ENCODE results near the gene SAMHD1. TPM values are rescaled to one million over a fixed set of nuclear protein-coding genes. Genes with fewer than 3 reads are reported as not detected.
"Not testable (repeated sequence)": the region's sequence is repeated elsewhere in the genome, so short reads cannot be mapped to it uniquely, and the experiment has no call there.

Gene SAMHD1
- total RNA-seq, 2 donors from 2014 or later = 275 to 286 TPM

DNA sequence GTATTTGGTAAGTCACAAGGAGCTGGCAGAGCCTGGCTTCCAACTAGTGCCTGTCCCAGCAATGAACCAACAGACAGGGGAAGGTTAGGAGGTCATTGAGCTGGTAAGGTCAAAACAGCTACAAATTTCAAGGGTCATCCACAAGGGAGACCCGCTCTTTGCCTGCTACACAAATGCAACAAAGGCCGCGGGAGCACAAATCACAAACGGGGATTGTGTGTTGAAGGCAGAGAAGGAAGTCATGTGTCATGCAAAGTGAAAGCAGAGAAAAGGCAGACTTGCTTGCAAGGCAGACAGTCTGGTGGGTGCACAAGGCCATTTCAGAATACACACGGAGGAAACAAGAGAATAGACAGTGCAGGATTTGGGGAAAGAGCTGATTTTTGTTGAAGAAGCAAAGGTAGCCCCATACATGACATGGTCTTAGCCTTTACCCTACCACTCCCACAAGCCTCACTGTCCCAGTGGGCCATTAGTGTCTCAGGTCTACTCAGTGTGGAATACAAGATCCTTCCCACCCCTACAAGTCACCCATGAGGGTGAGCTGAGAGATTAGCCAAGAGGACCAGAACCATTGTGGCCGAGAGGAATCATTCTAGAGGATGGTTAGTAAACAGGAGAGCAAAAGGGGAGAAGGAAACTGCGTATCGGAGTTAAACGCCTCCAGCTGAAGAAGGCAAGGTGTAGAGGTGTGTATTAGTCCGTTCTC lies 18.1 kb upstream of the SAMHD1 start:
- Mint-ChIP-seq H3K4me1 (peaks cover 38% of the 10 kb centered on the region), H3K27me3 (no peaks in the 10 kb centered on the region), H3K4me3 (peak overlapping the region; percentile 69), H3K36me3 (ENCODE audit: low read depth) (no peaks in the 10 kb centered on the region), H3K27ac (peak overlapping the region; percentile 92)
- no peaks in the 10 kb centered on the region for H3K9me3 ChIP-seq (ENCODE audit: control insufficient read depth, low read length, poor library complexity, severe bottlenecking)
- peak; percentile 77 for ATAC-seq
- DNase-seq = peak in 1 of 3 donors; percentile 12

DNA sequence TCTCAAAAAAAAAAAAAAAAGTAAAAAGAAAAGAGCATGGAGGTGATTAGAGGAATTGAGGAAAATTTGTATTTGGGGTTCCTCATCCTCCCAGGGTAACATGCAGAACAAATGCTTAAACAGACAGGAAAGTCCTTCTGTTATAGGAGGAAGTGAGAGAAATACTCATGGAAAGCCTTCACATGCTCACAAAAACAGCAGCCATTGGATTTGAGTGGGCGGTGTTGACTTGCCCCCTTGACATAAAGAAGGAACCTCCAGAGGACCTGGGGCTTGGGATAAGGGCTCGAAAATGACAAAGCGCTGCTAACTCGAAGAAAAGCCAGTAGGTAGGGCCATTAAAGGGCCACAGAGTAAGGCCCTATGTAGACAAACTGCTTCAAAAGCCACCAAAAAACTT lies 17.5 kb upstream of the SAMHD1 start:
- no peak for ATAC-seq
- H3K4me1 Mint-ChIP-seq = peaks cover 38% of the 10 kb centered on the region

DNA sequence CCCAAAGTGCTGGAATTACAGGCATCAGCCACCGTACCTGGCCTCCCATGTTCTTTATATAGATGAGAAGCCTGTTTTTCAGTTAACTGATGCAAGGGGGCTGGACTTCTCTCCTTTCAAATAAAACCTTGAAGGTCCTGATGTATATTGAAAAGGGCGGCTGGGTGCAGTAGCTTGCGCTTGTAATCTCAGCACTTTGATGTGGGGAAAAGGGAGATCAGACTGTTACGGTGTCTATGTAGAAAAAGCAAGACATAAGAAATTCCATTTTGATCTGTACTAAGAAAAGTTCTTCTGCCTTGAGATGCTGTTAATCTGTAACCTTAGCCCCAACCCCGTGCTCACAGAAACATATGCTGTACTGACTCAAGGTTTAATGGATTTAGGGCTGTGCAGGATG lies 16.1 kb upstream of the SAMHD1 start:
- no peaks in the 10 kb centered on the region for H3K9me3 ChIP-seq (ENCODE audit: control insufficient read depth, low read length, poor library complexity, severe bottlenecking)
- Mint-ChIP-seq H3K36me3 (ENCODE audit: low read depth) (no peaks in the 10 kb centered on the region), H3K27me3 (no peaks in the 10 kb centered on the region), H3K27ac (peak overlapping the region; percentile 92), H3K4me1 (peaks cover 38% of the 10 kb centered on the region), H3K4me3 (peak overlapping the region; percentile 15)
- ATAC-seq = peak; percentile 70
- DNase-seq = no peak

More for the DNA sequence above, 17.5 kb upstream of the SAMHD1 start:
- Mint-ChIP-seq H3K27me3 (no peaks in the 10 kb centered on the region), H3K27ac (peak overlapping the region; percentile 92), H3K4me3 (peak overlapping the region; percentile 69), H3K36me3 (ENCODE audit: low read depth) (no peaks in the 10 kb centered on the region)
- no peak for DNase-seq
- no peaks in the 10 kb centered on the region for H3K9me3 ChIP-seq (ENCODE audit: control insufficient read depth, low read length, poor library complexity, severe bottlenecking)

DNA sequence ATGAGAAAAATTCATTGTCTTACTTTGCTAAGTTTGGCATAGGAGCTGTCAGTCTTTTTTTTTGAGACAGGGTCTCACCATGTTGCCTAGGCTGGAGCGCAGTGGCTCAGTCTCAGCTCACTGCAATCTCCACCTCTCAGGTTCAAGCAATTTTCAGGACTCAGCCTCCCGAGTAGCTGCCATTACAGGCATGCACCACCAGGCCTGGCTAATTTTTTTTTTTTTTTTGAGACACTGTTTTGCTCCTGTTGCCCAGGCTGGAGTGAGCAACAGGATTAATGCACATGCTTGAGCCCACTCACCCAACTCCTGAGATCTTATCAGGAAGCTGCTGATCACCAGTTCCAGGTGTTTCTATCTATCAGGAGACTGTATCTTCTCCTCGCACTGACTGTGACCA lies 15.5 kb upstream of the SAMHD1 start:
- H3K4me1 Mint-ChIP-seq = peaks cover 38% of the 10 kb centered on the region
- H3K36me3 Mint-ChIP-seq (ENCODE audit: low read depth); H3K9me3 ChIP-seq (ENCODE audit: control insufficient read depth, low read length, poor library complexity, severe bottlenecking); H3K4me3 Mint-ChIP-seq; DNase-seq; H3K27me3 Mint-ChIP-seq; ATAC-seq: not testable (repeated sequence)
- H3K27ac Mint-ChIP-seq = peak overlapping the region; percentile 92

DNA sequence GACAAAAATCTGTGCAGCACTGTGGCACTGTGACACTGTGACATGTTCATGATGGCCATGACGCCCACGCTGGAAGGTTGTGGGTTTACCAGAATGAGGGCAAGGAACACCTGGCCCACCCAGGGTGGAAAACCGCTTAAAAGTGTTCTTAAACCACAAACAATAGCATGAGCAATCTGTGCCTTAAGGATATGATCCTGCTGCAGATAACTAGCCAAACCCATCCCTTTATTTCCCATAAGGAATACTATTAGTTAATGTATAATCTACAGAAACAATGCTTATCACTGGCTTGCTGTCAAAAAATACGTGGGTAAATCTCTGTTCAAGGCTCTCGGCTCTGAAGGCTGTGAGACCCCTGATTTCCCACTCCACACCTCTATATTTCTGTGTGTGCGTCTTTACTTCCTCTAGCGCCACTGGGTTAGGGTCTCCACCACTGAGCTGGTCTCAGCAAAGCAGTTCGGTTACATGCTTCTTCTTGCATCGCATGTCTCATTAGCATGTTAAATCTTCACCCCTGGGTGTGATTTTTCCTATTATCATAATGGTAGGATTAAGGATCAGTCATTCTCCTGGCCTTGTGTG lies 10.9 kb upstream of the SAMHD1 start:
- H3K27ac Mint-ChIP-seq; H3K27me3 Mint-ChIP-seq; DNase-seq; H3K4me1 Mint-ChIP-seq; H3K36me3 Mint-ChIP-seq (ENCODE audit: low read depth); ATAC-seq; H3K4me3 Mint-ChIP-seq; H3K9me3 ChIP-seq (ENCODE audit: control insufficient read depth, low read length, poor library complexity, severe bottlenecking): not testable (repeated sequence)

DNA sequence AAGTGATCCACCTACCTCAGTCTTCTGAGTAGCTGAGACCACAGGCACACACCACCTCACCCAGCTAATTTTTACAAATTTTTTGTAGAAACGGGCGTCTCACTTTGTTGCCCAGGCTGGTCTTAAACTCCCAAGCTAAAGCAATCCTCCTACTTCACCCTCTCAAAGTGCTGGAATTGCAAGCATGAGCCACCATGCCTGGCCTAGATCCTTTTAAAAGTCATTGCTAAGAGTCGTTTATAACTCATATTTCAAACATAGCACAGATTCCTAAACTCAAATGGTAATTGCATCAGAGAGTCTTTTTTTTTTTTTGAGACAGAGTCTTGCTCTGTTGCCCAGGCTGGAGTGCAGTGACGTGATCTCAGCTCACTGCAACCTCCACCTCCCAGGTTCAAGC lies 7.7 kb upstream of the SAMHD1 start:
- ATAC-seq (no peak), DNase-seq (no peak)
- Mint-ChIP-seq H3K4me1 (peaks cover 14% of the 10 kb centered on the region), H3K27me3 (no peaks in the 10 kb centered on the region), H3K27ac (no peak overlapping the region), H3K4me3 (no peak overlapping the region), H3K36me3 (ENCODE audit: low read depth) (no peaks in the 10 kb centered on the region)
- H3K9me3 ChIP-seq (ENCODE audit: control insufficient read depth, low read length, poor library complexity, severe bottlenecking) = no peaks in the 10 kb centered on the region

DNA sequence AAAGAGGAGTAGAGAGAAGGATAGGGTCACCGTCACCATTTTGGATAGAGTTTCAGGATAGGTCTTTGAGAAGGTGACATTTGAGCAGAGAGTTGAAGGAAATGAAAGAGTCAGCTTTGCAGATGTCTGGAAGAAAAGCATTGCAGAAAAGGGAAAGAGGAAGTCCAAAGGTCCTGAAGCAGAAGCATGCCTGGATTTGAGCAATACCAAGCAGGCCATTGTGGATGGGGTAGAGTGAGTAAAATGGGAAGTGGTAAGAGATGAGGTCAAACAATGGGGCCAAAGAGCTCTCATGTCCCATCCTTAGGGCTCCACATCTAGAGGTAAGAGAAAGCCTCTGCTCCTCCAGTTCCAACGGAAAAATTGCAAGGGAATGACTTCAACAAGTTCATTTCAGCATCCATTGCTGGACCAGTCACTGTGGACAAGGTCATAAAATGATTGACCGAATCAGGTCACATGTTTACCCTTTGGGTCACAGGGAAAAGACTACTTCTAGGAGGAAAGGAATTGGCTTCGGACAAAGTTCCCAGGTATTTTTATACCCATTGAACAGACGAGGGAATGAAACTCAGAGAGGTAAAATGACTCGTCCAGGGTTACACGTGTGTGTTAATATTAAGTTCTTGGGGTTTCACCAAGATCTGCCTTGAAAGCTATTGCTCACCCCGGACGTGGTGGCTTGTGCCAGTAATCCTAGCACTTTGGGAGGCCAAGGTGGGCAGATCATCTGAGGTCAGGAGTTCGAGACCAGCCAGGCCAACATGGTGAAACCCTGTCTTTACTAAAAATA lies 6.6 kb upstream of the SAMHD1 start:
- H3K27me3 Mint-ChIP-seq = no peaks in the 10 kb centered on the region
- DNase-seq (no peak), ATAC-seq (no peak)
- no peak overlapping the region for H3K4me3 Mint-ChIP-seq
- peaks cover 14% of the 10 kb centered on the region for H3K4me1 Mint-ChIP-seq
- no peaks in the 10 kb centered on the region for H3K36me3 Mint-ChIP-seq (ENCODE audit: low read depth)
- H3K27ac Mint-ChIP-seq = peak overlapping the region; percentile 82
- H3K9me3 ChIP-seq (ENCODE audit: control insufficient read depth, low read length, poor library complexity, severe bottlenecking) = no peaks in the 10 kb centered on the region

DNA sequence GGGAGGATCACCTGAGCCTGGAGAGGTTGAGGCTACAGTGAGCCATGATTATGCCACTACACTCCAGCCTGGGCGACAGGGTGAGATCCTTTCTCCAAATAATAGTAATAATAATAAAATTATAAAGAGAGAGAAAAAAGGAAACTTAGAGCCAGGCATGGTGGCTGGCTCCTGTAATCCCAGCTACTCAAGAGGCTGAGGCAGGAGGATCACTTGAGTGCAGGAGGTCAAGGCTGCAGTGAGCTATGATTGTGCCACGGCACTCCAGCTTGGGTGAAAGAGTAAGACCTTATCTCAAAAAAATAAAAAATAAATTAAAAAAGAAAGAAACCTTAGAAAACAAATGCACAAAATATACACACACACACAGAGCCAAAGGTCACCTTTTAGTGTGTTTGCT lies 5.2 kb upstream of the SAMHD1 start:
- Mint-ChIP-seq H3K27ac (no peak overlapping the region), H3K4me1 (peaks cover 16% of the 10 kb centered on the region), H3K4me3 (no peak overlapping the region), H3K36me3 (ENCODE audit: low read depth) (peaks cover under 1% of the 10 kb centered on the region), H3K27me3 (no peaks in the 10 kb centered on the region)
- no peaks in the 10 kb centered on the region for H3K9me3 ChIP-seq (ENCODE audit: control insufficient read depth, low read length, poor library complexity, severe bottlenecking)
- DNase-seq (no peak), ATAC-seq (no peak)

DNA sequence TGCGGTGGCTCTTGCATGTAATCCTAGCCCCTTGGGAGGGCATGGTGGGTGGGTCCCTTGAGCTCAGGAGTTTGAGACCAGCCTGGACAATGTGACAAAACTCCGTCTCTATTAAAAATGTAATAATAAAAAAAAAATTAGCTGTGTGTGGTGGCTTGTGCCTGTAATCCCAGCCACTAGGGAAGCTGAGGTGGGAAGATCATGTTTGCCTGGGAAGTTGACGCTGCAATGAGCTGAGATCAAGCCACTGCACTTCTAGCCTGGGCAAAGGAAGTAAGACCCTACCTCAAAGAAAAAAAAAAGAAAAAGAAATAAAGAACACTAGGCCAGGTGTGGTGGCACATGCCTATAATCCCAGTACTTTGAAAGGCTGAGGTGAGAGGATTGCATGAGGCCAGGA lies 4.5 kb upstream of the SAMHD1 start:
- ATAC-seq = no peak
- Mint-ChIP-seq H3K36me3 (ENCODE audit: low read depth) (peaks cover 6% of the 10 kb centered on the region), H3K27ac (peak overlapping the region; percentile 69), H3K27me3 (no peaks in the 10 kb centered on the region), H3K4me1 (peaks cover 17% of the 10 kb centered on the region), H3K4me3 (no peak overlapping the region)
- no peak for DNase-seq
- no peaks in the 10 kb centered on the region for H3K9me3 ChIP-seq (ENCODE audit: control insufficient read depth, low read length, poor library complexity, severe bottlenecking)

DNA sequence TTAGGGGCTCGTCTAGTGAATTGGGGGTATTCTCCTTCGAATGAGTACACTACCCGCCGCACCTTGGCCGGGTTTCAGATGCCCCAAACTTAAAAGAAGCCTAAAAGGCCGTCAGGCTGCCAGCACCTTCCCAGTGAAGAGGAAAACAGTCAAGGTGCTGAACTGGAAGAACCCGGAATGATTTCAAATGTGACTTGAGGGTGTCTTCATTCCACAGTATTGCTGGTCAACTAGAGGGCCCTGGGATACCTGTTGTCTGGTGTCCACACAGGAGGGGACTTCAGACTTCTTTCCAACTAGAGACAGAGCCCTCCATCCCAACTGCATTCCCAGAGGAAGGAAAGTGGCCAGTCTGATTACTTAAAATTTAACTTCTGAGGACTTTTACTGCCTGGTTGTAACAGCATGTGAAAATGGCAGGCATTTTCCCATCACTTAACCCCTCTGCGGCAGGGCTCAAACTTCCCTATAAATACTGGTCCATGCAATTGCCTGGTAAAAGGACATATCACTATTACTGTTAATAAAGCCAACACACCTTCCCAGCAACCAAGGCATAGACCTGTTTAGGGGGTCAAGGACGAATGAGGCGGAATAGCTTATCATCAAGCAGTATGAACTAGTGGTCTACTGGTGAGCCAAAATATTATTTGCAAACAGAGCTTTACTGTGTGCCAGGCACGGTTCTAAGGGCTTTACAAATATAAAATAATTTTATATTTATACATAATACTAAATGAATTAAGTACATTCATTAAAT lies 651 bp upstream of the SAMHD1 start:
- peak overlapping the region; percentile 92 for H3K4me3 Mint-ChIP-seq
- no peak for DNase-seq
- peak overlapping the region; percentile 100 for H3K27ac Mint-ChIP-seq
- ATAC-seq = no peak
- H3K9me3 ChIP-seq (ENCODE audit: control insufficient read depth, low read length, poor library complexity, severe bottlenecking) = no peaks in the 10 kb centered on the region
- H3K27me3 Mint-ChIP-seq = no peaks in the 10 kb centered on the region
- H3K4me1 Mint-ChIP-seq = peaks cover 25% of the 10 kb centered on the region
- peaks cover 8% of the 10 kb centered on the region for H3K36me3 Mint-ChIP-seq (ENCODE audit: low read depth)

DNA sequence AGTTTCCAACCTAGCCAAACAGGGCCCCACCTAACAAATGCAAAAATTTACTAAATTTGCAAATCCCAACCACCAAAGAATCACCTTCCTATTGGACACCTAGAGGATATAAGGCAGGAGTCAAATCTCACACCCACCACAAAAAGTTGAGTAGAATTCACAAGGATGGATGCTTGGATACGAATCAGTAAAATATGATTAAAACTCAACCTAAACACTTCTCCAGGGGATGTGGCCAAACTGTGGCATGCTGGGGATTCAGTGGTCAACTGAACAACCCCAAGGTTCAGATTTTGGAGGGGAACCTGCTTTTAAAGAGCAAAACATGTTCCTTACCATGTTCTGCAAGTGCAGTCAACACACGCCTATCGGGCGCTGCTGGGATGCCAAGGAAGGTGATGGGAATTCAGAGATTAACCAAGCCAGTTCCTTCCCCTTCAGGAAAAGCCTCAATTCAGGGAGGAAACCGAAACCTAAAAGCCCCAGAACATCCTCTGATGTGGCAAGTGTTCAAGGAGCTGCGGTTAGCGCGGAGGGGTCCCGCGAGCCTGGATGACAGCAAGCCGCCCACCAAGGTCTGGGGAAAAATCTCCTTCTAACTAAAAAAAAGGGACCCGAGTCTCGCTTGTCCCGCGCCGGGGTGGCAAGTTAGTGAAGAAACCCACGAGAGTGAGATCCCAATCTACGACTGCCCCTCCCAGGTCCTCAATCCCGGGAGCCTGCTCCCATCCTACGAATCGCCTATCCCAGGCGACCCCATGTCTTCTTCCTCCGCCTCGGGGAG lies 902 bp downstream of the SAMHD1 start:
- DNase-seq (peak in 2 of 3 donors; percentile 23 to 51), ATAC-seq (no peak)
- peak overlapping the region; percentile 92 for H3K4me3 Mint-ChIP-seq
- peaks cover 10% of the 10 kb centered on the region for H3K36me3 Mint-ChIP-seq (ENCODE audit: low read depth)
- H3K9me3 ChIP-seq (ENCODE audit: control insufficient read depth, low read length, poor library complexity, severe bottlenecking) = no peaks in the 10 kb centered on the region
- H3K27me3 Mint-ChIP-seq = no peaks in the 10 kb centered on the region
- peak overlapping the region; percentile 100 for H3K27ac Mint-ChIP-seq
- peaks cover 28% of the 10 kb centered on the region for H3K4me1 Mint-ChIP-seq

DNA sequence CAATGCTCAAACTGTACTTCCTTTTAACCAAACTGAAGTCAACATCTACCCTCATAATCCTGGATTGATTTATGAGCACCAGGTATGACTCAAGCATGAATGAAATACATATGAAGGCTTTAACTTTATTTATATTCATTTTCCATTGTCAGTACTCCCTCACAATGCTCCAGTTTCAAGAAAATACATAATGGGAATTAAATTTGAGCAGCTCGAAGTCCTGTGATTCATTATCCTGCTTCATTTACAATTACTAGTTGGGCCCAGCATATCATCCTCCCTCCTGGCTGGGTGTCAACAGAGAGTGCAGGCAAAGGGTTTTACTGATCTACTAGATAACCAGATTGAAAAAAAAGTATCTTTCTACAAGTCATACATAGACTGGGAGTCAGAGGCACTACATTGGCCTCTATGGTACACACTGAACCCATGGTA lies 10.1 kb downstream of the SAMHD1 start:
- ATAC-seq (peak; percentile 41), DNase-seq (no peak)
- Mint-ChIP-seq H3K4me1 (peaks cover 36% of the 10 kb centered on the region), H3K4me3 (peak overlapping the region; percentile 81), H3K27me3 (no peaks in the 10 kb centered on the region), H3K27ac (peak overlapping the region; percentile 100), H3K36me3 (ENCODE audit: low read depth) (peaks cover 3% of the 10 kb centered on the region)
- no peaks in the 10 kb centered on the region for H3K9me3 ChIP-seq (ENCODE audit: control insufficient read depth, low read length, poor library complexity, severe bottlenecking)

Measured in T-helper 17 cell (primary cell).